GM23338 (cell line): ENCODE results near the gene SRR. TPM values are rescaled to one million over a fixed set of nuclear protein-coding genes. Genes with fewer than 3 reads are reported as not detected.
A peak's percentile ranks its signal among the peaks of the same experiment; 100 is the strongest.

Experiments used
- ATAC-seq: fragments of 200-7000 bp; cut with Tn5 transposase; 3 replicates; pipeline ENCODE4 v1.9.1; 2020
- DNase-seq: peaks from one replicate; pipeline ENCODE4 v3.0.0-alpha.2; 2015; ENCODE audit warnings: low spot score
- H2AFZ ChIP-seq: fragments of 200-600 bp; sonication (generic); 2 replicates; pipeline ENCODE4 v1.8.0; 2016; ENCODE audit warnings: antibody characterized with exemption, mild to moderate bottlenecking, moderate library complexity
- H3F3A ChIP-seq: fragments of 200-600 bp; sonication (generic); replicated peaks from 2 replicates; pipeline ENCODE4 v1.8.0; 2017; ENCODE audit warnings: antibody characterized with exemption, mixed run types, low read depth
- H3K27ac ChIP-seq: fragments of 200-600 bp; sonication (generic); 2 replicates; pipeline ENCODE4 v1.6.1; 2016; ENCODE audit warnings: low read depth
- H3K27me3 ChIP-seq: fragments of 200-600 bp; sonication (generic); 2 replicates; pipeline ENCODE4 v1.8.0; 2016; ENCODE audit warnings: mild to moderate bottlenecking, mixed run types, moderate library complexity; ENCODE audit not compliant: insufficient read depth
- H3K36me3 ChIP-seq: fragments of 200-600 bp; sonication (generic); 2 replicates; pipeline ENCODE4 v1.8.0; 2016; ENCODE audit warnings: mild to moderate bottlenecking; ENCODE audit not compliant: insufficient read depth
- H3K4me1 ChIP-seq: fragments of 200-600 bp; sonication (generic); 2 replicates; pipeline ENCODE4 v1.8.0; 2016; ENCODE audit warnings: mild to moderate bottlenecking, moderate library complexity; ENCODE audit not compliant: insufficient read depth
- H3K4me2 ChIP-seq: fragments of 200-600 bp; sonication (generic); 2 replicates; pipeline ENCODE4 v1.7.1; 2017; ENCODE audit warnings: mixed run types
- H3K4me3 ChIP-seq: fragments of 200-600 bp; sonication (generic); 2 replicates; pipeline ENCODE4 v1.6.1; 2016; ENCODE audit warnings: mixed run types
- H3K79me2 ChIP-seq: fragments of 200-600 bp; sonication (generic); replicated peaks from 2 replicates; pipeline ENCODE4 v1.8.0; 2017; ENCODE audit warnings: mild to moderate bottlenecking; ENCODE audit not compliant: insufficient read depth
- H3K9me2 ChIP-seq: fragments of 200-600 bp; sonication (generic); 2 replicates; pipeline ENCODE4 v1.8.0; 2017; ENCODE audit not compliant: insufficient read depth
- H4K20me1 ChIP-seq: fragments of 200-600 bp; sonication (generic); replicated peaks from 2 replicates; pipeline ENCODE4 v1.8.0; 2017; ENCODE audit warnings: mild to moderate bottlenecking; ENCODE audit not compliant: insufficient read depth
- H3K27ac Mint-ChIP-seq: 2 replicates; pipeline ENCODE4 v1.8.0; 2020; ENCODE audit warnings: inconsistent platforms, mild to moderate bottlenecking, moderate library complexity, mixed read lengths
- H3K27me3 Mint-ChIP-seq: 3 replicates; pipeline ENCODE4 v1.8.0; 2022; ENCODE audit warnings: low read depth, mild to moderate bottlenecking, moderate library complexity, mixed read lengths, inconsistent platforms; ENCODE audit not compliant: insufficient read depth, poor library complexity
- H3K36me3 Mint-ChIP-seq: 3 replicates; pipeline ENCODE4 v1.8.0; 2021; ENCODE audit warnings: low read depth, mild to moderate bottlenecking, inconsistent platforms, moderate library complexity, mixed read lengths
- H3K4me1 Mint-ChIP-seq: 3 replicates; pipeline ENCODE4 v1.8.0; 2020; ENCODE audit warnings: mild to moderate bottlenecking, inconsistent platforms, mixed read lengths
- H3K4me3 Mint-ChIP-seq: 3 replicates; pipeline ENCODE4 v1.8.0; 2021; ENCODE audit warnings: moderate library complexity, mild to moderate bottlenecking, inconsistent platforms, mixed read lengths
- H3K9me3 Mint-ChIP-seq: 3 replicates; pipeline ENCODE4 v1.8.0; 2020; ENCODE audit warnings: moderate library complexity, mild to moderate bottlenecking, inconsistent platforms, mixed read lengths
- CREB1 ChIP-seq: fragments of 250-450 bp; sonication (Bioruptor Pico); IDR thresholded peaks from 2 replicates; pipeline ENCODE4 v1.5.0; 2020; ENCODE audit warnings: low read depth, mild to moderate bottlenecking, moderate library complexity
- CTCF ChIP-seq, 2 experiments: fragments of 200-600 bp in 1 of 2; sonication (generic) in 1 of 2; conservative IDR thresholded peaks; 2 replicates each; pipeline versions ENCODE4 v1.5.1 to v1.6.1; 2016 to 2017; ENCODE audit warnings: antibody characterized with exemption in 2 of 2, low read depth in 2 of 2, mild to moderate bottlenecking in 2 of 2, moderate library complexity in 1 of 2
- EZH2 ChIP-seq: fragments of 200-600 bp; sonication (generic); IDR thresholded peaks from one replicate; pipeline ENCODE4 v1.8.0; 2017; ENCODE audit warnings: antibody characterized with exemption, mild to moderate bottlenecking, low read depth; ENCODE audit not compliant: unreplicated experiment
- EZH2phosphoT487 ChIP-seq: fragments of 200-600 bp; sonication (generic); IDR thresholded peaks from one replicate; pipeline ENCODE4 v1.8.1; 2018; ENCODE audit warnings: antibody characterized with exemption; ENCODE audit not compliant: unreplicated experiment
- JUNB ChIP-seq: IDR thresholded peaks from one replicate; pipeline ENCODE4 v1.6.1; 2016; ENCODE audit warnings: antibody characterized with exemption; ENCODE audit not compliant: unreplicated experiment
- NANOG ChIP-seq: IDR thresholded peaks from 2 replicates; pipeline ENCODE4 v1.6.1; 2016; ENCODE audit warnings: antibody characterized with exemption, borderline replicate concordance
- ZNF331 ChIP-seq: fragments of 250-450 bp; sonication (Bioruptor Pico); IDR thresholded peaks from 2 replicates; pipeline ENCODE4 v1.5.0; 2020; ENCODE audit warnings: low read depth, mild to moderate bottlenecking, moderate library complexity
- polyA plus RNA-seq: library from polyadenylated mRNA; unstranded; fragments of >200 nt; fragmentation: Nextera tagmentation; extraction: Ambion mirVana; gene quantifications from 2 replicates; pipeline ENCODE4 v1.2.1, GENCODE V29; 2016
- total RNA-seq: library from RNA; depleted of rRNA; stranded (reverse); fragments of >200 nt; shearing (Covaris generic); gene quantifications from 2 replicates; pipeline ENCODE4 v1.2.3, GENCODE V29; 2014
- TF ChIP-seq, protein P1 (sequence below): IDR thresholded peaks from 2 replicates; pipeline ENCODE4 v1.6.1; 2016; ENCODE audit warnings: antibody characterized with exemption
- TF ChIP-seq, protein P2 (sequence below): IDR thresholded peaks from one replicate; pipeline ENCODE4 v1.6.1; 2018; ENCODE audit warnings: antibody characterized with exemption; ENCODE audit not compliant: unreplicated experiment

The SRR gene
- total and polyA plus RNA-seq, 2 experiments from 2014 or later: 2.8 to 5.4 TPM

DNA sequence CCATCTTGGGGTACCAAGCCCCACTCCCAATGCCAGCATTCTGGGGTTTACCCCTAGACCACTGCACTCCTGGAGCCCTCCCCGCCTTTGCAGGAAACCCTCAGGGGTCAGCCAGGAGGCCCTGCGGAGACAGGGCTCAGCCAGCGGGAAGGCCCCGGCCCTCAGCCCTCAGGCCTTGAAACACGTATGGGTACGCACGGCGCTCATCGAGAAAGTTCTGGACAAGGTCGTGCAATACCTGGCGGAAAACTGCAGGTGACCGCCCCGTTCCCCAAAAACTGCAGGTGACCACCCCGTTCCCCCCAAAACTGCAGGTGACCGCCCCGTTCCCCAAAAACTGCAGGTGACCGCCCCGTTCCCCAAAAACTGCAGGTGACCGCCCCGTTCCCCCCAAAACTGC is 58.3 kb downstream of the SRR start (continued):
- TF ChIP-seq, protein P1, sequence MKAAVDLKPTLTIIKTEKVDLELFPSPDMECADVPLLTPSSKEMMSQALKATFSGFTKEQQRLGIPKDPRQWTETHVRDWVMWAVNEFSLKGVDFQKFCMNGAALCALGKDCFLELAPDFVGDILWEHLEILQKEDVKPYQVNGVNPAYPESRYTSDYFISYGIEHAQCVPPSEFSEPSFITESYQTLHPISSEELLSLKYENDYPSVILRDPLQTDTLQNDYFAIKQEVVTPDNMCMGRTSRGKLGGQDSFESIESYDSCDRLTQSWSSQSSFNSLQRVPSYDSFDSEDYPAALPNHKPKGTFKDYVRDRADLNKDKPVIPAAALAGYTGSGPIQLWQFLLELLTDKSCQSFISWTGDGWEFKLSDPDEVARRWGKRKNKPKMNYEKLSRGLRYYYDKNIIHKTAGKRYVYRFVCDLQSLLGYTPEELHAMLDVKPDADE: no peak
- no peak for TF ChIP-seq JUNB
- TF ChIP-seq NANOG: no peak
- TF ChIP-seq, protein P2, sequence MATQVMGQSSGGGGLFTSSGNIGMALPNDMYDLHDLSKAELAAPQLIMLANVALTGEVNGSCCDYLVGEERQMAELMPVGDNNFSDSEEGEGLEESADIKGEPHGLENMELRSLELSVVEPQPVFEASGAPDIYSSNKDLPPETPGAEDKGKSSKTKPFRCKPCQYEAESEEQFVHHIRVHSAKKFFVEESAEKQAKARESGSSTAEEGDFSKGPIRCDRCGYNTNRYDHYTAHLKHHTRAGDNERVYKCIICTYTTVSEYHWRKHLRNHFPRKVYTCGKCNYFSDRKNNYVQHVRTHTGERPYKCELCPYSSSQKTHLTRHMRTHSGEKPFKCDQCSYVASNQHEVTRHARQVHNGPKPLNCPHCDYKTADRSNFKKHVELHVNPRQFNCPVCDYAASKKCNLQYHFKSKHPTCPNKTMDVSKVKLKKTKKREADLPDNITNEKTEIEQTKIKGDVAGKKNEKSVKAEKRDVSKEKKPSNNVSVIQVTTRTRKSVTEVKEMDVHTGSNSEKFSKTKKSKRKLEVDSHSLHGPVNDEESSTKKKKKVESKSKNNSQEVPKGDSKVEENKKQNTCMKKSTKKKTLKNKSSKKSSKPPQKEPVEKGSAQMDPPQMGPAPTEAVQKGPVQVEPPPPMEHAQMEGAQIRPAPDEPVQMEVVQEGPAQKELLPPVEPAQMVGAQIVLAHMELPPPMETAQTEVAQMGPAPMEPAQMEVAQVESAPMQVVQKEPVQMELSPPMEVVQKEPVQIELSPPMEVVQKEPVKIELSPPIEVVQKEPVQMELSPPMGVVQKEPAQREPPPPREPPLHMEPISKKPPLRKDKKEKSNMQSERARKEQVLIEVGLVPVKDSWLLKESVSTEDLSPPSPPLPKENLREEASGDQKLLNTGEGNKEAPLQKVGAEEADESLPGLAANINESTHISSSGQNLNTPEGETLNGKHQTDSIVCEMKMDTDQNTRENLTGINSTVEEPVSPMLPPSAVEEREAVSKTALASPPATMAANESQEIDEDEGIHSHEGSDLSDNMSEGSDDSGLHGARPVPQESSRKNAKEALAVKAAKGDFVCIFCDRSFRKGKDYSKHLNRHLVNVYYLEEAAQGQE: no peak
- no peak for TF ChIP-seq CTCF (conservative IDR thresholded peaks at IDR 0.05; ENCODE audit: low read depth in 2 of 2)
- TF ChIP-seq CREB1 (CRISPR knock-in tag): no peak
- no peak for TF ChIP-seq ZNF331 (CRISPR knock-in tag)

GRCh38 chr17:2362416-2362815 is 58.7 kb downstream of the SRR start:
- no peak overlapping the region for H3K4me2 ChIP-seq
- Mint-ChIP-seq H3K27ac (peak overlapping the region; percentile 53; the same call in 1 of the 2 replicates), H3K4me3 (no peak overlapping the region), H3K27me3 (peaks cover 11% of the 10 kb centered on the region), H3K9me3 (no peaks in the 10 kb centered on the region), H3K36me3 (peaks cover 3% of the 10 kb centered on the region; the same call in 1 of the 3 replicates), H3K4me1 (peaks cover 6% of the 10 kb centered on the region)
- no peaks in the 10 kb centered on the region for H3K79me2 ChIP-seq
- H3K9me2 ChIP-seq: no peaks in the 10 kb centered on the region
- no peak overlapping the region for H3K4me3 ChIP-seq
- H4K20me1 ChIP-seq: no peaks in the 10 kb centered on the region
- no peak overlapping the region for H3K27ac ChIP-seq
- DNase-seq: no peak
- no peak overlapping the region for H2AFZ ChIP-seq
- H3K36me3 ChIP-seq: no peaks in the 10 kb centered on the region
- ATAC-seq: no peak
- no peaks in the 10 kb centered on the region for H3K4me1 ChIP-seq
- H3F3A ChIP-seq: no peaks in the 10 kb centered on the region
- H3K27me3 ChIP-seq: no peaks in the 10 kb centered on the region
- TF ChIP-seq JUNB (no peak), EZH2 (no peak), EZH2phosphoT487 (no peak), CTCF (conservative IDR thresholded peaks at IDR 0.05; ENCODE audit: low read depth in 2 of 2) (no peak), CREB1 (CRISPR knock-in tag) (no peak)
- TF ChIP-seq, protein P1: no peak
- TF ChIP-seq, protein P2: no peak
